H9 (cell line): ENCODE measurements around the gene PRPF4. TPM values are rescaled to one million over a fixed set of nuclear protein-coding genes. Genes with fewer than 3 reads are reported as not detected.

Experiments used
- DNase-seq: peaks from one replicate; pipeline ENCODE4 v3.0.0-alpha.2; 2017
- H2AFZ ChIP-seq: one replicate; pipeline ENCODE4 v1.6.1; 2013; ENCODE audit warnings: mild to moderate bottlenecking, low read length, control low read depth, moderate library complexity
- H2AK5ac ChIP-seq: 2 replicates; pipeline ENCODE4 v1.6.1; 2013; ENCODE audit warnings: low read length, control low read depth, mixed read lengths; ENCODE audit not compliant: insufficient read length
- H2BK120ac ChIP-seq: one replicate; pipeline ENCODE4 v1.6.1; 2013; ENCODE audit warnings: low read depth, mild to moderate bottlenecking, low read length, control low read depth, inconsistent platforms; ENCODE audit not compliant: poor library complexity, severe bottlenecking
- H2BK12ac ChIP-seq: 2 replicates; pipeline ENCODE4 v1.6.1; 2013; ENCODE audit warnings: low read length, control low read depth, mixed read lengths, low read depth; ENCODE audit not compliant: insufficient read length
- H2BK15ac ChIP-seq: 2 replicates; pipeline ENCODE4 v1.6.1; 2013; ENCODE audit warnings: low read depth, low read length, control low read depth
- H2BK20ac ChIP-seq: one replicate; pipeline ENCODE4 v1.6.1; 2013; ENCODE audit warnings: low read depth, mild to moderate bottlenecking, low read length, control low read depth, inconsistent platforms; ENCODE audit not compliant: poor library complexity, severe bottlenecking
- H2BK5ac ChIP-seq: 2 replicates; pipeline ENCODE4 v1.6.1; 2013; ENCODE audit warnings: low read length, control low read depth, mixed read lengths; ENCODE audit not compliant: insufficient read length
- H3K14ac ChIP-seq: 2 replicates; pipeline ENCODE4 v1.6.1; 2013; ENCODE audit warnings: low read length, control low read depth; ENCODE audit not compliant: insufficient read depth
- H3K18ac ChIP-seq: 2 replicates; pipeline ENCODE4 v1.6.1; 2013; ENCODE audit warnings: low read depth, mild to moderate bottlenecking, mixed read lengths, low read length, control low read depth; ENCODE audit not compliant: insufficient read length
- H3K23ac ChIP-seq: 2 replicates; pipeline ENCODE4 v1.6.1; 2013; ENCODE audit warnings: low read length, control low read depth, mixed read lengths, low read depth; ENCODE audit not compliant: insufficient read length
- H3K23me2 ChIP-seq: 2 replicates; pipeline ENCODE4 v1.6.1; 2013; ENCODE audit warnings: low read depth, mild to moderate bottlenecking, mixed read lengths, low read length, control low read depth; ENCODE audit not compliant: insufficient read length, poor library complexity, severe bottlenecking
- H3K27ac ChIP-seq: 2 replicates; pipeline ENCODE4 v1.5.1; 2013; ENCODE audit warnings: low read length, control low read depth, mixed read lengths, low read depth; ENCODE audit not compliant: insufficient read length
- H3K27me3 ChIP-seq: 2 replicates; pipeline ENCODE4 v1.6.1; 2013; ENCODE audit warnings: low read length, control low read depth, inconsistent platforms; ENCODE audit not compliant: insufficient read depth
- H3K4ac ChIP-seq: 2 replicates; pipeline ENCODE4 v1.6.1; 2013; ENCODE audit warnings: low read depth, mild to moderate bottlenecking, control low read depth, inconsistent platforms, low read length, moderate library complexity
- H3K4me1 ChIP-seq: 2 replicates; pipeline ENCODE4 v1.6.1; 2013; ENCODE audit warnings: low read length, control low read depth, inconsistent platforms; ENCODE audit not compliant: insufficient read depth
- H3K4me2 ChIP-seq: 2 replicates; pipeline ENCODE4 v1.6.1; 2013; ENCODE audit warnings: low read length, control low read depth, mixed read lengths; ENCODE audit not compliant: insufficient read length, insufficient read depth
- H3K56ac ChIP-seq: 2 replicates; pipeline ENCODE4 v1.6.1; 2013; ENCODE audit warnings: low read depth, mild to moderate bottlenecking, mixed read lengths, low read length, control low read depth; ENCODE audit not compliant: insufficient read length
- H3K79me1 ChIP-seq: 2 replicates; pipeline ENCODE4 v1.6.1; 2013; ENCODE audit warnings: low read depth, mild to moderate bottlenecking, moderate library complexity, low read length, control low read depth, inconsistent platforms; ENCODE audit not compliant: insufficient read depth, poor library complexity, severe bottlenecking
- H3K79me2 ChIP-seq: 2 replicates; pipeline ENCODE4 v1.6.1; 2013; ENCODE audit warnings: low read length, control low read depth, inconsistent platforms; ENCODE audit not compliant: insufficient read depth
- H3K9ac ChIP-seq: 2 replicates; pipeline ENCODE4 v1.6.1; 2013; ENCODE audit warnings: low read length, control low read depth, mixed read lengths; ENCODE audit not compliant: insufficient read length; ENCODE audit errors: extremely low read depth
- H3K9me3 ChIP-seq: one replicate; pipeline ENCODE4 v1.6.1; 2013; ENCODE audit warnings: low read depth, low read length, inconsistent platforms; ENCODE audit not compliant: control insufficient read depth
- H3T11ph ChIP-seq: one replicate; pipeline ENCODE4 v1.6.1; 2013; ENCODE audit warnings: mild to moderate bottlenecking, low read length, control low read depth, inconsistent platforms
- H4K20me1 ChIP-seq: one replicate; pipeline ENCODE4 v1.6.1; 2013; ENCODE audit not compliant: control insufficient read depth, insufficient read length, insufficient read depth
- H4K5ac ChIP-seq: 2 replicates; pipeline ENCODE4 v1.6.1; 2013; ENCODE audit warnings: low read depth, mild to moderate bottlenecking, mixed read lengths, low read length, control low read depth; ENCODE audit not compliant: insufficient read length
- H4K8ac ChIP-seq: replicated peaks from 2 replicates; pipeline ENCODE4 v1.6.1; 2013; ENCODE audit warnings: low read length, control low read depth, mixed read lengths, low read depth; ENCODE audit not compliant: insufficient read length
- H4K91ac ChIP-seq: 2 replicates; pipeline ENCODE4 v1.6.1; 2013; ENCODE audit warnings: low read depth, mild to moderate bottlenecking, moderate library complexity, mixed read lengths, low read length, control low read depth; ENCODE audit not compliant: insufficient read length
- H3K27ac Mint-ChIP-seq, 3 experiments: 2 replicates in 2 of 3; 3 replicates in 1 of 3; pipeline ENCODE4 v1.8.0; 2020 to 2021; ENCODE audit warnings: mixed read lengths in 3 of 3, mild to moderate bottlenecking in 1 of 3, moderate library complexity in 1 of 3
- H3K27me3 Mint-ChIP-seq: 2 replicates; pipeline ENCODE4 v1.8.0; 2021; ENCODE audit warnings: low read depth, mild to moderate bottlenecking, moderate library complexity, mixed read lengths
- H3K36me3 Mint-ChIP-seq, 3 experiments: 2 replicates in 2 of 3; 3 replicates in 1 of 3; pipeline ENCODE4 v1.8.0; 2020 to 2021; ENCODE audit warnings: low read depth in 3 of 3, mixed read lengths in 3 of 3; ENCODE audit not compliant: insufficient read depth in 1 of 3
- H3K4me1 Mint-ChIP-seq, 2 experiments: 2 replicates each; pipeline ENCODE4 v1.8.0; 2020; ENCODE audit warnings: mixed read lengths in 2 of 2
- H3K4me3 Mint-ChIP-seq, 2 experiments: 2 replicates in 1 of 2; 3 replicates in 1 of 2; pipeline ENCODE4 v1.8.0; 2020 to 2021; ENCODE audit warnings: mild to moderate bottlenecking in 2 of 2, mixed read lengths in 2 of 2, moderate library complexity in 1 of 2
- H3K9me3 Mint-ChIP-seq, 2 experiments: 2 replicates in 1 of 2; 3 replicates in 1 of 2; pipeline ENCODE4 v1.8.0; 2020; ENCODE audit warnings: mild to moderate bottlenecking in 2 of 2, mixed read lengths in 2 of 2, moderate library complexity in 1 of 2
- WGBS: extraction: QIAGEN DNeasy Blood & Tissue Kit; methylation state at CpG from one replicate; pipeline ENCODE4 v1.1.7; 2013; ENCODE audit warnings: missing lambda C conversion rate, low lambda C conversion rate, mixed read lengths; ENCODE audit not compliant: insufficient read length; ENCODE audit errors: extremely low coverage; 5-methylcytosine and 5-hydroxymethylcytosine counted together
- total RNA-seq: library from RNA; stranded (reverse); gene quantifications from 2 replicates; pipeline ENCODE4 v1.2.1, GENCODE V29; 2021
- TF ChIP-seq, protein P1 (sequence below): fragments of 200-600 bp; sonication (generic); conservative IDR thresholded peaks from 3 replicates; pipeline ENCODE4 v1.8.0; 2021; ENCODE audit warnings: antibody characterized with exemption, mild to moderate bottlenecking

PRPF4 gene
- total RNA-seq, 1 experiment from 2014 or later, result 49.8 TPM

DNA sequence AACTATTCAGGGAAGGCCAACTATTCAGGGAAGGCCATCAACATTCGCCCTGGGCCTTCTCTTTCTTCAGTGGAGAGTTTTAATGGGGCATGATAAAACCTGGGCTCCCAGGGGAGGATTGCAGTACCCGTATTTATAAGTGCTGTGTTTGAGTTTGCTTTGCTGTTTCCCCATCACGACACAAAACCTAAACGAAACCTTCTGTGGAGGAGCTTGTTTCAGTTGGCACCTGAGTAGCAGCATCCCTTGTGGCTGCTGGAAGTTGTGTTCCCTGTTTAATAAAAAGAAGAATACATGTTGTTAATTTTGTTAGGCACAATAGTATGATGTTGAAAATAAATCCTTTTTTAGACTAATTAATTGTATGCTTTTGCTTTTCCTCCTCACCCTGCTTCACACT, 56.3 kb downstream of the PRPF4 start:
- no peak overlapping the region for H3K27ac Mint-ChIP-seq
- H3K4me2 ChIP-seq, result no peak overlapping the region
- no peaks in the 10 kb centered on the region for H4K20me1 ChIP-seq
- no peak overlapping the region for H4K91ac ChIP-seq
- H3K79me1 ChIP-seq, result no peaks in the 10 kb centered on the region
- H3K9ac ChIP-seq, result no peak overlapping the region
- H2BK5ac ChIP-seq, result no peak overlapping the region
- peaks cover 0 to 5% of the 10 kb centered on the region in 2 experiments; a peak in 1 of 4 replicates for H3K4me1 Mint-ChIP-seq
- H2AK5ac ChIP-seq, result no peak overlapping the region
- H3K18ac ChIP-seq, result no peak overlapping the region
- no peak overlapping the region for H3K23ac ChIP-seq
- H3K4me1 ChIP-seq, result no peaks in the 10 kb centered on the region
- no peak overlapping the region for H3T11ph ChIP-seq
- no CpG with 5 or more reads among the region's 4 CpGs for WGBS
- no peaks in the 10 kb centered on the region for H3K23me2 ChIP-seq
- no peak overlapping the region for H2BK15ac ChIP-seq
- DNase-seq, result no peak
- H3K4me3 Mint-ChIP-seq, result no peak overlapping the region
- H3K27me3 ChIP-seq, result no peaks in the 10 kb centered on the region
- H2BK120ac ChIP-seq, result no peak overlapping the region
- H4K5ac ChIP-seq, result no peak overlapping the region
- H4K8ac ChIP-seq, result no peak overlapping the region
- H3K36me3 Mint-ChIP-seq, result no peaks in the 10 kb centered on the region
- H3K14ac ChIP-seq, result no peak overlapping the region
- H3K56ac ChIP-seq, result no peak overlapping the region
- TF ChIP-seq, protein P1, sequence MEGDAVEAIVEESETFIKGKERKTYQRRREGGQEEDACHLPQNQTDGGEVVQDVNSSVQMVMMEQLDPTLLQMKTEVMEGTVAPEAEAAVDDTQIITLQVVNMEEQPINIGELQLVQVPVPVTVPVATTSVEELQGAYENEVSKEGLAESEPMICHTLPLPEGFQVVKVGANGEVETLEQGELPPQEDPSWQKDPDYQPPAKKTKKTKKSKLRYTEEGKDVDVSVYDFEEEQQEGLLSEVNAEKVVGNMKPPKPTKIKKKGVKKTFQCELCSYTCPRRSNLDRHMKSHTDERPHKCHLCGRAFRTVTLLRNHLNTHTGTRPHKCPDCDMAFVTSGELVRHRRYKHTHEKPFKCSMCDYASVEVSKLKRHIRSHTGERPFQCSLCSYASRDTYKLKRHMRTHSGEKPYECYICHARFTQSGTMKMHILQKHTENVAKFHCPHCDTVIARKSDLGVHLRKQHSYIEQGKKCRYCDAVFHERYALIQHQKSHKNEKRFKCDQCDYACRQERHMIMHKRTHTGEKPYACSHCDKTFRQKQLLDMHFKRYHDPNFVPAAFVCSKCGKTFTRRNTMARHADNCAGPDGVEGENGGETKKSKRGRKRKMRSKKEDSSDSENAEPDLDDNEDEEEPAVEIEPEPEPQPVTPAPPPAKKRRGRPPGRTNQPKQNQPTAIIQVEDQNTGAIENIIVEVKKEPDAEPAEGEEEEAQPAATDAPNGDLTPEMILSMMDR, result no peak
- H3K9me3 Mint-ChIP-seq, result no peaks in the 10 kb centered on the region
- no peak overlapping the region for H3K27ac ChIP-seq
- no peaks in the 10 kb centered on the region for H3K79me2 ChIP-seq
- H2BK20ac ChIP-seq, result no peak overlapping the region
- no peaks in the 10 kb centered on the region for H3K9me3 ChIP-seq
- no peak overlapping the region for H2BK12ac ChIP-seq
- peaks cover 5% of the 10 kb centered on the region; the same call in 1 of the 2 replicates for H3K27me3 Mint-ChIP-seq
- no peak overlapping the region for H3K4ac ChIP-seq
- no peak overlapping the region for H2AFZ ChIP-seq
